Endothelial cell (in vitro differentiated cells): ENCODE results near the gene PRR15L. TPM values are rescaled to one million over a fixed set of nuclear protein-coding genes. Genes with fewer than 3 reads are reported as not detected.
A peak's percentile ranks its signal among the peaks of the same experiment; 100 is the strongest.

Experiments used
- DNase-seq: peaks from one replicate; pipeline ENCODE4 v3.0.0; 2021; ENCODE audit warnings: low spot score
- H3K27ac Mint-ChIP-seq: one replicate; pipeline ENCODE4 v1.8.0; 2021; ENCODE audit warnings: mixed read lengths, inconsistent platforms; ENCODE audit not compliant: unreplicated experiment
- H3K27me3 Mint-ChIP-seq: one replicate; pipeline ENCODE4 v1.8.0; 2021; ENCODE audit warnings: mild to moderate bottlenecking, moderate library complexity, mixed read lengths, inconsistent platforms; ENCODE audit not compliant: unreplicated experiment
- H3K36me3 Mint-ChIP-seq: one replicate; pipeline ENCODE4 v1.8.0; 2021; ENCODE audit warnings: mild to moderate bottlenecking, low read depth, mixed read lengths, inconsistent platforms; ENCODE audit not compliant: unreplicated experiment
- H3K4me1 Mint-ChIP-seq: one replicate; pipeline ENCODE4 v1.8.0; 2021; ENCODE audit warnings: mild to moderate bottlenecking, mixed read lengths, inconsistent platforms; ENCODE audit not compliant: unreplicated experiment
- H3K4me3 Mint-ChIP-seq: one replicate; pipeline ENCODE4 v1.8.0; 2021; ENCODE audit warnings: mild to moderate bottlenecking, mixed read lengths, inconsistent platforms; ENCODE audit not compliant: unreplicated experiment
- H3K9me3 Mint-ChIP-seq: one replicate; pipeline ENCODE4 v1.8.0; 2021; ENCODE audit warnings: mixed read lengths, inconsistent platforms; ENCODE audit not compliant: unreplicated experiment
- CTCF ChIP-seq: fragments of 200-600 bp; sonication (generic); IDR thresholded peaks from one replicate; pipeline ENCODE4 v1.5.0; 2021; ENCODE audit warnings: antibody characterized with exemption; ENCODE audit not compliant: unreplicated experiment
- total RNA-seq: library from RNA; stranded (reverse); fragmentation: NEBNext Ultra II Directional; extraction: Animal tissue kit (Norgen Biotek cat#: 25700); gene quantifications from one replicate; pipeline ENCODE4 v1.2.1, GENCODE V29; 2021; ENCODE audit not compliant: unreplicated experiment

Gene PRR15L
- total RNA-seq, 1 donor from 2014 or later: not detected

GRCh38 chr17:47998044-47998443 is 40.4 kb upstream of the PRR15L start:
- no peaks in the 10 kb centered on the region for H3K27me3 Mint-ChIP-seq
- H3K4me3 Mint-ChIP-seq: no peak overlapping the region
- DNase-seq: no peak
- H3K4me1 Mint-ChIP-seq: peaks cover 20% of the 10 kb centered on the region
- H3K9me3 Mint-ChIP-seq: no peaks in the 10 kb centered on the region
- H3K27ac Mint-ChIP-seq: no peak overlapping the region
- TF ChIP-seq CTCF: no peak
- H3K36me3 Mint-ChIP-seq: no peaks in the 10 kb centered on the region

- Mint-ChIP-seq H3K36me3 (no peaks in the 10 kb centered on the region), H3K4me1 (peaks cover 16% of the 10 kb centered on the region), H3K4me3 (no peak overlapping the region), H3K27me3 (no peaks in the 10 kb centered on the region), H3K9me3 (no peaks in the 10 kb centered on the region), H3K27ac (no peak overlapping the region)
- DNase-seq: no peak
- no peak for TF ChIP-seq CTCF
Observed at GRCh38 chr17:47997586-47997985, 39.9 kb upstream of the PRR15L start.

- no peak for TF ChIP-seq CTCF
- Mint-ChIP-seq H3K9me3 (no peaks in the 10 kb centered on the region), H3K27ac (no peak overlapping the region), H3K4me3 (no peak overlapping the region), H3K36me3 (no peaks in the 10 kb centered on the region), H3K27me3 (no peaks in the 10 kb centered on the region), H3K4me1 (peaks cover 10% of the 10 kb centered on the region)
- DNase-seq: no peak
Observed at GRCh38 chr17:47996201-47996600, 38.5 kb upstream of the PRR15L start.

- no peak overlapping the region for H3K4me3 Mint-ChIP-seq
- no peaks in the 10 kb centered on the region for H3K36me3 Mint-ChIP-seq
- no peaks in the 10 kb centered on the region for H3K9me3 Mint-ChIP-seq
- H3K27ac Mint-ChIP-seq: no peak overlapping the region
- no peak for TF ChIP-seq CTCF
- H3K4me1 Mint-ChIP-seq: peaks cover 10% of the 10 kb centered on the region
- DNase-seq: peak; percentile 29
- H3K27me3 Mint-ChIP-seq: no peaks in the 10 kb centered on the region
Observed at GRCh38 chr17:47995241-47995935, 37.7 kb upstream of the PRR15L start.

- TF ChIP-seq CTCF: no peak
Observed at GRCh38 chr17:47994724-47995123, 37.0 kb upstream of the PRR15L start.

More at GRCh38 chr17:47994724-47995123, 37.0 kb upstream of the PRR15L start:
- H3K4me1 Mint-ChIP-seq: peaks cover 8% of the 10 kb centered on the region
- H3K9me3 Mint-ChIP-seq: no peaks in the 10 kb centered on the region
- no peaks in the 10 kb centered on the region for H3K27me3 Mint-ChIP-seq
- H3K27ac Mint-ChIP-seq: no peak overlapping the region
- H3K36me3 Mint-ChIP-seq: no peaks in the 10 kb centered on the region
- H3K4me3 Mint-ChIP-seq: no peak overlapping the region
- DNase-seq: no peak
